Measurements from ENCODE around the gene ZFP36L1. TPM values are rescaled to one million over a fixed set of nuclear protein-coding genes. Genes with fewer than 3 reads are reported as not detected.

The ZFP36L1 gene
- total RNA-seq, 1 donor = 46.7 TPM

DNA sequence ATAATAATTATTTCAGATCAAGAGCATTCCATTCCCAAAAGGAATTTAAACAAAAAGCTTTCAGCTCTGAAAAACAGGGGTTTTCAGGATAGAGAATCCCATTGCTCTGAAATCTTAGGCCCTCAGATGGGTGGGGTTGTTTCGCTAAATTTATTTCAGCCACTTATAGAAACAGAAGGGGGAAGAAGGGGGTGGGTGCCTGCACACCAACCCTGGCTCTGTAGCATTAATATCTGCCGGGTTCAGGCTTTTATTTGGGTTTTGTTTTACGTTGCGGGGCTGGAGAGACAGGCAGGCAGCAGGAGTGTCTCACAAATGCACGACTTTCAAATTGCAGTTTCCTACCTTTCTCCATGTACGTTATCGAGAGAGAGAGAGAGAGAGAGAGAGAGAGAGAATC, 12.5 kb upstream of the ZFP36L1 start:
- no peaks in the 10 kb centered on the region for H3K27me3 ChIP-seq (ENCODE audit: insufficient read depth, low read length)
- H4K20me1 ChIP-seq (ENCODE audit: insufficient read depth, low read length) = no peaks in the 10 kb centered on the region
- no peak overlapping the region for H3K4me2 ChIP-seq (ENCODE audit: insufficient read depth, low read length)
- TF ChIP-seq CTCF (IDR thresholded peaks at IDR 0.05; ENCODE audit: extremely low read depth, low read depth, low read length) = no peak
- DNase-seq (ENCODE audit: insufficient read length, low spot score, missing footprints) = no peak
- H2AFZ ChIP-seq (ENCODE audit: low read length) = no peak overlapping the region
- no peaks in the 10 kb centered on the region for H3K79me2 ChIP-seq (ENCODE audit: insufficient read depth, low read length)
- peaks cover 21% of the 10 kb centered on the region for H3K4me1 ChIP-seq (ENCODE audit: insufficient read depth, low read length)
- H3K9me3 ChIP-seq (ENCODE audit: low read depth, low read length) = no peaks in the 10 kb centered on the region
- H3K4me3 ChIP-seq (ENCODE audit: insufficient read depth, low read length) = no peak overlapping the region
- no peaks in the 10 kb centered on the region for H3K36me3 ChIP-seq (ENCODE audit: insufficient read depth, low read length)
- no peak overlapping the region for H3K27ac ChIP-seq (ENCODE audit: low read depth, low read length)

DNA sequence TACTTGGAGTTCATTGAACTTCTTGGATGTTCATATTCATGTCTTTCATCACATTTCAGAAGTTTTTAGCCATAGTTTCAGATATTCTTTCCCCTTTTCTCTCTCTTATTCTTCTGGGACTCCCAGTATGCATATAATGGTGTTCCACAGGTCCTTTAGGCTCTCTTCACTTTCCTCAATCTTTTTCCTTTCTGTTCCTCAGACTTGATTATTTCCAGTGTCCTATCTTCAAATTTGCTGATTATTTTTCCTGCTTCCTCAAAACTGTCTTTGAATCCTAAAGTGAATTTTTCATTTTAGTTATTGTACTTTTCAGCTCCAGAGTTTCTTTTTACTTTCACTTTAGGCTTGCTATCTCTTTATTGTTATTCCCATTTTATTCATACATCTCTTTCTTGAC, 8.8 kb upstream of the ZFP36L1 start:
- Histone ChIP-seq H3K9me3 (ENCODE audit: low read depth, low read length) (no peaks in the 10 kb centered on the region), H3K4me2 (ENCODE audit: insufficient read depth, low read length) (no peak overlapping the region), H2AFZ (ENCODE audit: low read length) (no peak overlapping the region), H3K79me2 (ENCODE audit: insufficient read depth, low read length) (no peaks in the 10 kb centered on the region), H3K27ac (ENCODE audit: low read depth, low read length) (no peak overlapping the region), H3K4me3 (ENCODE audit: insufficient read depth, low read length) (no peak overlapping the region), H4K20me1 (ENCODE audit: insufficient read depth, low read length) (no peaks in the 10 kb centered on the region), H3K27me3 (ENCODE audit: insufficient read depth, low read length) (no peaks in the 10 kb centered on the region), H3K36me3 (ENCODE audit: insufficient read depth, low read length) (no peaks in the 10 kb centered on the region), H3K4me1 (ENCODE audit: insufficient read depth, low read length) (peaks cover 15% of the 10 kb centered on the region)
- no peak for DNase-seq (ENCODE audit: insufficient read length, low spot score, missing footprints)
- no peak for TF ChIP-seq CTCF (IDR thresholded peaks at IDR 0.05; ENCODE audit: extremely low read depth, low read depth, low read length)

DNA sequence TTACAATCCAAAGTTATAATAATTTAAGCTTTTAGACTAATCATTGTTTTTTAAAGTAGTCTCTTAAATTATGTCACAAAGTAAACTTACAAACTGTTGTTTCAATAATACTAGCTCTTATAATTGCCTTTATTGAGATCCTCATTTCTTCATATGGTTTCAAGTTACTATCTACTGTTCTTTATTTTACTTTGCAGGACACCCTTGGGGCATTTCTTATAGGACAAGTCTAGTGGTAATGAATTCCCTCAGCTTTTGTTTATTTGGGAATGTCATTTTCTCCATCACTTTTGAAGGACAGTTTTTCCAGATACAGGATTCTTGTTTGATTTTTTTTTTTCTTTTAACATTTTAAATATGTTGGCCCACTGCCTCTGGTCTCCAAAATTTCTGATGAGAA, 8.1 kb upstream of the ZFP36L1 start:
- no peak for DNase-seq (ENCODE audit: insufficient read length, low spot score, missing footprints)
- H3K27me3 ChIP-seq (ENCODE audit: insufficient read depth, low read length) = no peaks in the 10 kb centered on the region
- peaks cover 4% of the 10 kb centered on the region for H3K79me2 ChIP-seq (ENCODE audit: insufficient read depth, low read length)
- no peaks in the 10 kb centered on the region for H3K9me3 ChIP-seq (ENCODE audit: low read depth, low read length)
- H3K36me3 ChIP-seq (ENCODE audit: insufficient read depth, low read length) = no peaks in the 10 kb centered on the region
- H3K4me2 ChIP-seq (ENCODE audit: insufficient read depth, low read length) = no peak overlapping the region
- H3K4me3 ChIP-seq (ENCODE audit: insufficient read depth, low read length) = no peak overlapping the region
- no peak overlapping the region for H2AFZ ChIP-seq (ENCODE audit: low read length)
- no peak for TF ChIP-seq CTCF (IDR thresholded peaks at IDR 0.05; ENCODE audit: extremely low read depth, low read depth, low read length)
- no peaks in the 10 kb centered on the region for H4K20me1 ChIP-seq (ENCODE audit: insufficient read depth, low read length)
- no peak overlapping the region for H3K27ac ChIP-seq (ENCODE audit: low read depth, low read length)
- H3K4me1 ChIP-seq (ENCODE audit: insufficient read depth, low read length) = peaks cover 17% of the 10 kb centered on the region

GRCh38 chr14:68800390-68800789, 7.5 kb upstream of the ZFP36L1 start:
- Histone ChIP-seq H3K9me3 (ENCODE audit: low read depth, low read length) (no peaks in the 10 kb centered on the region), H3K4me3 (ENCODE audit: insufficient read depth, low read length) (no peak overlapping the region), H4K20me1 (ENCODE audit: insufficient read depth, low read length) (no peaks in the 10 kb centered on the region), H3K4me2 (ENCODE audit: insufficient read depth, low read length) (no peak overlapping the region), H2AFZ (ENCODE audit: low read length) (no peak overlapping the region), H3K27me3 (ENCODE audit: insufficient read depth, low read length) (no peaks in the 10 kb centered on the region), H3K36me3 (ENCODE audit: insufficient read depth, low read length) (no peaks in the 10 kb centered on the region), H3K27ac (ENCODE audit: low read depth, low read length) (no peak overlapping the region), H3K4me1 (ENCODE audit: insufficient read depth, low read length) (peaks cover 17% of the 10 kb centered on the region), H3K79me2 (ENCODE audit: insufficient read depth, low read length) (peaks cover 4% of the 10 kb centered on the region)
- TF ChIP-seq CTCF (IDR thresholded peaks at IDR 0.05; ENCODE audit: extremely low read depth, low read depth, low read length) = no peak
- DNase-seq (ENCODE audit: insufficient read length, low spot score, missing footprints) = no peak

Measured in osteoblast (primary cell).